Stomach smooth muscle (tissue), 2 donors: ENCODE results near the gene GNAZ.

Experiments used
- H3K27ac ChIP-seq: one replicate; pipeline ENCODE4 v1.7.0; 2013; ENCODE audit warnings: mild to moderate bottlenecking, low read length, inconsistent platforms
- H3K27me3 ChIP-seq, 2 donors: one replicate each; pipeline ENCODE4 v1.7.0; 2013; ENCODE audit warnings: low read length in 2 of 2; ENCODE audit not compliant: insufficient read depth in 2 of 2, control insufficient read depth in 1 of 2
- H3K36me3 ChIP-seq, 2 donors: one replicate each; pipeline ENCODE4 v1.7.0; 2013; ENCODE audit warnings: low read length in 2 of 2; ENCODE audit not compliant: control insufficient read depth in 2 of 2, insufficient read depth in 2 of 2
- H3K4me1 ChIP-seq: one replicate; pipeline ENCODE4 v1.7.0; 2013; ENCODE audit warnings: low read length; ENCODE audit not compliant: control insufficient read depth, insufficient read depth
- H3K4me3 ChIP-seq, 2 donors: one replicate each; pipeline ENCODE4 v1.7.0; 2013; ENCODE audit warnings: low read length in 2 of 2
- H3K9ac ChIP-seq, 2 donors: one replicate each; pipeline ENCODE4 v1.7.0; 2013; ENCODE audit warnings: low read length in 2 of 2, mild to moderate bottlenecking in 1 of 2
- H3K9me3 ChIP-seq, 2 donors: one replicate each; pipeline ENCODE4 v1.7.0; 2013; ENCODE audit warnings: low read length in 2 of 2; ENCODE audit not compliant: control insufficient read depth in 2 of 2
- donor health status: healthy.
- donor health status: Pancreatic carcinoma.

GNAZ gene

GRCh38 chr22:23110190-23110921 is 40.0 kb downstream of the GNAZ start:
- Histone ChIP-seq H3K36me3 (peaks cover 4% of the 10 kb centered on the region in 2 donors), H3K27me3 (no peaks in the 10 kb centered on the region), H3K27ac (no peak overlapping the region), H3K9ac (no peak overlapping the region), H3K9me3 (no peaks in the 10 kb centered on the region), H3K4me1 (peaks cover 8% of the 10 kb centered on the region), H3K4me3 (no peak overlapping the region)

GRCh38 chr22:23110922-23111527 is 40.7 kb downstream of the GNAZ start:
- Histone ChIP-seq H3K4me3 (no peak overlapping the region), H3K27ac (no peak overlapping the region), H3K9me3 (no peaks in the 10 kb centered on the region), H3K9ac (no peak overlapping the region), H3K27me3 (no peaks in the 10 kb centered on the region), H3K36me3 (peaks cover 4% of the 10 kb centered on the region in 2 donors), H3K4me1 (peaks cover 8% of the 10 kb centered on the region)

- Histone ChIP-seq H3K36me3 (peaks cover 3 to 4% of the 10 kb centered on the region in 2 donors), H3K9me3 (no peaks in the 10 kb centered on the region), H3K4me1 (peaks cover 7% of the 10 kb centered on the region), H3K9ac (no peak overlapping the region), H3K27ac (no peak overlapping the region), H3K27me3 (no peaks in the 10 kb centered on the region), H3K4me3 (no peak overlapping the region)
Observed at GRCh38 chr22:23112472-23113012, 42.2 kb downstream of the GNAZ start.

- Histone ChIP-seq H3K4me3 (no peak overlapping the region), H3K36me3 (peaks cover 0 to 4% of the 10 kb centered on the region in 2 donors), H3K4me1 (peaks cover 14% of the 10 kb centered on the region), H3K9me3 (no peaks in the 10 kb centered on the region), H3K27me3 (no peaks in the 10 kb centered on the region), H3K9ac (no peak overlapping the region), H3K27ac (no peak overlapping the region)
Observed at GRCh38 chr22:23113067-23113846, 42.9 kb downstream of the GNAZ start.

- Histone ChIP-seq H3K9ac (no peak overlapping the region), H3K27ac (no peak overlapping the region), H3K9me3 (no peaks in the 10 kb centered on the region), H3K27me3 (no peaks in the 10 kb centered on the region), H3K36me3 (peaks cover 0 to 4% of the 10 kb centered on the region in 2 donors), H3K4me1 (peaks cover 15% of the 10 kb centered on the region), H3K4me3 (no peak overlapping the region)
Observed at GRCh38 chr22:23113847-23114720, 43.8 kb downstream of the GNAZ start.

- Histone ChIP-seq H3K27me3 (no peaks in the 10 kb centered on the region), H3K4me3 (no peak overlapping the region), H3K27ac (no peak overlapping the region), H3K9ac (no peak overlapping the region), H3K4me1 (peaks cover 15% of the 10 kb centered on the region), H3K9me3 (no peaks in the 10 kb centered on the region), H3K36me3 (peaks cover 0 to 4% of the 10 kb centered on the region in 2 donors)
Observed at GRCh38 chr22:23114721-23115020, 44.4 kb downstream of the GNAZ start.

- H3K9me3 ChIP-seq = no peaks in the 10 kb centered on the region
- no peaks in the 10 kb centered on the region for H3K27me3 ChIP-seq
- H3K9ac ChIP-seq = no peak overlapping the region
- H3K4me3 ChIP-seq = no peak overlapping the region
- H3K36me3 ChIP-seq = peaks cover 0 to 4% of the 10 kb centered on the region in 2 donors
- no peak overlapping the region for H3K27ac ChIP-seq
- H3K4me1 ChIP-seq = peaks cover 15% of the 10 kb centered on the region
Observed at GRCh38 chr22:23115369-23115768, 45.0 kb downstream of the GNAZ start.

GRCh38 chr22:23115825-23116494 is 45.6 kb downstream of the GNAZ start:
- Histone ChIP-seq H3K4me3 (no peak overlapping the region), H3K9ac (no peak overlapping the region), H3K4me1 (peaks cover 15% of the 10 kb centered on the region), H3K27me3 (no peaks in the 10 kb centered on the region), H3K9me3 (no peaks in the 10 kb centered on the region), H3K36me3 (peaks cover 0 to 4% of the 10 kb centered on the region in 2 donors), H3K27ac (no peak overlapping the region)

DNA sequence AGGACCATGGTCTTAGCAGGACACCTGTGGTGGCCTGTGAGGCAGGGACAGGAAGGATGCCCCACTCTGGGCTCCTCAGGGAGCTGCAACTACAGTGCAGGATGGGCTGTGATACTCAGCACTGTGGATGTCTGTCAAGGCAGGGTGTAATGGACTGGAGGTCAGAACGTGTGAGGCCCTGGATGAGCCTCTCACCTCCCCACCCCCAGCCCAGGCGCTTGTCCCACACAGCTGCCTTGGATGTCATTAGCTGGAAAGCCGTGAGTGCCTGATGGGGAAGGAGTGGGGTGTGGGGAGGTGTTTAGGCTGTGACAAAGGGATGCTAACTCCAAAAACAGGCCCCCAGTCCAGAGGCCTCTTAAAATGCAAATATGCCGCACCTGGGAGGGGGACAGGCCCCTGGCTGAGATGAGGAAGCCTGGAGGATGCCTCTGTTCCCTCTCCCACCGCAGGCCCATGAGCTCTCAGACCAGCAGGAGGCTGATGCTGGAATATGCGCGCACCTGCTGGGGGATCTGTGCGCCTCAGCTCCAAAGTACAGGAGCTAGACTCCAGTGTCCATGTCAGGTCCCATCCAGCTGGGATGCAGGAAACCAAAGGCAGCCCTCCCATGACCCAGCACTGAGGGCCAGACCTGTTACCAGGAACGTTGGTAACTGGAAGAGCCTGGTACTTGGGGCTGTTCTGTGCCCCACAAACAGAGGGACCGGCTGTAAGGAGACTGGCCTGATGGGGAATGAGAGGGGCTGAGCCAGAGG is 46.4 kb downstream of the GNAZ start:
- Histone ChIP-seq H3K4me3 (no peak overlapping the region), H3K4me1 (peaks cover 15% of the 10 kb centered on the region), H3K27ac (no peak overlapping the region), H3K9ac (no peak overlapping the region), H3K27me3 (no peaks in the 10 kb centered on the region), H3K9me3 (no peaks in the 10 kb centered on the region), H3K36me3 (peaks cover 0 to 4% of the 10 kb centered on the region in 2 donors)
